Measurements from ENCODE around the gene GPATCH3.
"Not testable (repeated sequence)": the region's sequence is repeated elsewhere in the genome, so short reads cannot be mapped to it uniquely, and the experiment has no call there.

Gene GPATCH3

DNA sequence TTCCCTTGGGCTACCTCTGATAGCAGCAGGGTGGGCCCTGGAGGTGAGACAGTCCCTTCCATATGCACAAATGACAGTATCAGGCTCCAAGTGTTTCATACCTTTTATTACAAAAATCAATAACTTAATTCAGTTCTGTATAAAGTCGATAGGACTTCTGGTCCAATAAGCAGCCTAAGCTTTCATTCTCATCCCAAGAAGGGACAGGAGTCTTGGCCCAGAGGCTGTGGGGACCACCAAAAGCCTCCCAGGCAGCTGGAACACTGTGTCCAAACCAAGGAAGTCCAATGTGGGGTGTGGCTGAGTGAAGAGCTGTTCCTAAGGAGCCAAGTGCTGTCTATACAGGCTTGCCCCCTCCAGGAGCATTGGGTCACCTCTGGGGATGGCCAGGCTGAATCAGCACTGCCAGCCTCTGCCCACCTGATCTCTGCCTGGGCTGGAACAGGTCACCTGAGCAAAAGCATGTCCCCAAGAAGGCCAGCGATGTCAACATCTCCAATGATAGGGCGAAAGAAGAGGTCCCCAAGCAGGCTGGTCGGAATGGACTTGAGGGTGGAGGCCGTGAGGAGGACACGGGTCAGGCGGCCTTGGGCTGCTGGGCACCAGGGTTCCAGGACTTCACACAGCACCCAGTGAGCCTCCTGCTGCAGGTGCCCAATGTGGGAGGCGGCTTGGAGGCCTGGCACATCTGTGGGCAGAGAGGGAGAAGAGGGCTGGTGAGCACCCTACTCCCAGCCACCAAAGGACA is 11.3 kb upstream of the GPATCH3 start:
- no peak for DNase-seq

DNA sequence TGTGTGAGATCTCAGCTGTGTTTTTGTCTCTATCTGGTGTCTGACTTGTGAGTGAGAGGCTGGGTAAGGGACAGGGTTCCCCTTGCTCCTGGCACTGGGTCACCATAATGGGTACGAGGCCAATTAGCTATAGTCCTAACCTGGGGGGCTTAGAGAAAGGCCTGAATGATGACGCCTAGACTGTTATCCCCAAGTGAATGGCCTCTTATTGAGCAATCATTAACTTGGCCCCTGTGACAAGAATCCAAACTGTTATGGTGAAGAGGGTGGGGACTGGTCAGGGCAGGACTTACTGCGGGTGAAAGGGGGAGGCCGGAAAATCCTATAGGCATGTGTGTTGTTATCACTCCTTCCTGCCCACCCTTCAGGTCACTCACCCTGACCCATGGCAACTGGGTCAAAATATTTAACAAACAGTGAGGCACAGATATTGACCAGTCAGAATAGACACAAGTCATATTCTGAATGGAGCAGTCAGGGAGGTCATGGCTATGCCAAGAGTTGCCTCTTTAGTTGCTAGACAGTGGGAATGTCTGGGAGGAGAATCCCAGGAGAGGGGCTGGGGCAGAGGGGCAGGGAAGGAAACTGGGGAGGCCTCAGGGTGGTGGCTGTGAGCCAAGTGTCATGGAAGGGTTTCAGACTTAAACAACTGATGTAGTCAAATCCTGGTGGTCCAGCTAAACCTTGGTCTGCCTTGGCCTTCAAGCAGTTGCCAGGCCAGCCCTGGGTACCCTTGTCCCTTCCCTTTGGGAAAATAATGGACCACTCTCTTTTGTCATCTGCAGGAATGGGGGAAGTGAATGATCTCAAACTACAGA is 10.3 kb upstream of the GPATCH3 start:
- DNase-seq, result no peak

DNA sequence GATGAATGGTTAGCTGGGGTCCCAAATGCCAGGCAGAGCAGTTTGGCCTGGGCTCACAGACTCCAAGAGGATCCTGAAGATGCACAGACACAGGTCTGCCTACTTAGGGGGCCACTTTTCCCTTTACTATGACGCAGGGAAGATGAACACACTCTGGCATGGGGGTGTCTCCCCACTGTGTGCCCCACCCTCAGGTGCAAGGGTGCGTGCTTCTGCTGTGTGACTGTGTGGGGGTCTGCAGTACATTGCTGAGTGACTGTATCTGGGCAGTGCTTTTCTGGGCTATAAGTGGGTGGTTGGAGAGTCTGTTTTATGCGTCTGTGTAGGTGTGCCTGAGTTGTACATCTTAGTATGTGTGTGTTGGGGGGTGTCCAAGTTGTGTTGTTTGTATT is 9.7 kb upstream of the GPATCH3 start:
- DNase-seq, result no peak

DNA sequence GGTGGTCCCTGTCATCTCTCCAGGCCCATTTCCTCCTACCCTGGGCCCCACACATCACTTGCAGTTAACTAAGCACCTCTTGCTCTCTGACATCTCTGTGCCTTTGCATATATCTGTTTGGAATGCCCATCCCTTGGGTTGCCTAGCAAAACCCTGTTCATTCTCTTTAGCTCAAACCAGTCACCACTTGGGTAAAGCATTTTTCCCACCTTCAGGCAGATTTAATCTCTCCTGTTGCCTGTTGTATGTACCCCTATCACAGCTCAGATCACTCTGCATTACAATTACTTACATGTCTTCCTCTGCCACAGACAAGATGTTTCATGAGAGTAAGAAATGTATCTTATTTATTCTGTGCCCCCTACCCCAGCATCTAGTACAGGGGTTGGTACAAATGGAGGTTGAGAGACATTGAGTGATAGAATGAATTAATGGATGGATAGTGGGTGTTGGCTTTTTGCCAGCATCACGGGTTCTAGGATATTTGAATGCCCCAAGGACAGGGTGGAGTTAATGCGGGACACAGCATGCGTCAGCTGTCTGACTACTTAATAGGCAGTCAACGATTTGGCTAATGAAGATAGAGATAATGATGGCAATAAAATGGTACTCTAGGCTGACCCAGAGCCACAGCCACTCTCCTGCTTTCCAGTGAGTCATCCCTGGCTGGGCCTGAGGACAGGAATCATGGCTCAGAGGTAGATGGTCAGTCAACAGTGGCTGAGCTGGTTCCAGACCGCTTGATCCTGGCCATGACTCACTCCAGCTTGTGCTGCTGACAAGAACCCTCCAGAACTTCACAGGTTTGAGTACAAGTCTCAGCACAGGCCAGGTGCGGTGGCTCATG is 7.0 kb upstream of the GPATCH3 start:
- DNase-seq, result no peak

DNA sequence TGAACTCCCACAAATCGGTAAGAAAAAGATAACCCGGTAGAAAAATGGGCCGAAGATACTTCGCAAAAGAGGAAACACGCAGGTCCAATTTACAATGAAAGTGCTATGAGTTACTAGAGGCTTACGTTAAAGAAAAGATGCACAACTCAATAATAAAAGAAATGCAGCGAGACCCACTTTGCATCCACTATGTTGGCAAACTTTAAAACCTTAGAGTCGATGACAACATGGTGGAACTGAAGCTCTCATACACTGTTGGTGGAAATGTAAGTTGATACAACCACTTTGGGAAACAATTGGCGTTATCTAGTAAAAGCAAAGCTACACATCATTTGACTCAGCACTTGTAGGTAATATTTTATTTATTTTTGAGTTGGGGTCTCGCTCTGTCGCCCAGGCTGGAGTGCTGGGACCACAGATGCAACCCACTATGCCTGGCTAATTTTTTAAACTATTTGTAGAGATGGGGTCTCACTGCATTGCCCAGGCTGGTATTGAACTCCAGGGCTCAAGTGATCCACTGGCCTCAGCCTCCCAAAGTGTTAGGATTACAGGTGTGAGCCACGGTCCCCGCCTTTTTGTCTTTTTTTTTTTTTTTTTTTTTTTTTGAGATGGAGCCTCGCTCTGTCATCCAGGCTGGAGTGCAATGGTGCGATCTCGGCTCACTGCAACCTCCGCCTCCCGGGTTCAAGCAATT is 696 bp upstream of the GPATCH3 start:
- no peak for DNase-seq

DNA sequence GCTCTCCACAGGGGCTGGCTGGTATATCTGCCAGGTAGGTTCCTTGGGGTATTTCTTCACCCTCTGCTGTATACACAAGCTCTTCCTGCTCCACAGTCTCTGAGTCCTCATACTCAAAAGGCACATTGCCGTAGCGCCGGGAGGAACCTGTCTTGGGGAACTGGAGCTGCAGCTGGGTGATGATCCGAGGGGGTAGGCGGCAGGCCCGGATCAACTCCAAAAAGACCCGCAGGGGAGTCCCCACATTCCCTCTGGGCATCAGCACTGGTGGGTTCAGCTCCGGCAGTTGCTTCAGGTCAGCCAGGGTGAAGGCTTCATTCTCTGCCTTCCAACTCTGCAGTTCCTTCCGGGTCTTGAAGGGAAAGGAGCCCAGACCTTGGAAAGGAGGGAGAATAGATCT is 2.9 kb downstream of the GPATCH3 start:
- DNase-seq, result no peak

DNA sequence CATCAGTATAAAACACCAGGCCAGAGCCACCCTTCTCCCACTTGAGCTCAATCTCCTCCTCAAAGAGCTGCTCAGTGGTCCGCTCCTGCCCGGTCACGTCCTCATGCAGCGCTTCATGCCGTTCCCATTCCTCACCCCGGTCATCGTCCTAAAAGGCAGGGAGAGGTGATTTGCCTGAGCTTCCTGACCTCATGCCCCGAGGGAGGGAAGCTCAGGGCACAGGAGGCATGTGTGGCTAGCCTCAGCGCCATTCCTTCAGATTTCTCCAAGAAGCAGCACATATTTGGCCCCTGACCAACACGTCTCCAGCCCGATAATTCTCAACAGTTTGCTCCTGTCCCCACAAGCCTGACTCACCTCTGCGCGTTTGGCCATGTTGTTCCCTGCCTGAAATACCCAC is 6.0 kb downstream of the GPATCH3 start:
- DNase-seq, result no peak

DNA sequence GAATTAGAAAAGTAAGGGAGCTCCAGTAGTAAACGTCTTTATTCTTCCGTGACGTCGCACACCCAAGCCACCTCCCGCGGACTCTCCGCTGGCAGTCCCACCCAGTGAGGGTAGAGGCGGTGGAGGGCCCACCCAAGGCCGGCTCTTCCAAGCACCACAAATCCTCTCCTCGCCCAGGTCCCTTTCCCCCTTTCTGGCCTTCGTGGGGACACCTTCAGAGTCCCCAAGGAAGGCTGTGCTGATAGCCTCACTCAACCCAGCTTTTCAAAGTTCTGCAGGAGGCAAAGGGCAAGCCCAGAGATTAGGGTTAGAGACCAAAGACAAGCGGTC is 9.8 kb downstream of the GPATCH3 start:
- DNase-seq, result no peak

DNA sequence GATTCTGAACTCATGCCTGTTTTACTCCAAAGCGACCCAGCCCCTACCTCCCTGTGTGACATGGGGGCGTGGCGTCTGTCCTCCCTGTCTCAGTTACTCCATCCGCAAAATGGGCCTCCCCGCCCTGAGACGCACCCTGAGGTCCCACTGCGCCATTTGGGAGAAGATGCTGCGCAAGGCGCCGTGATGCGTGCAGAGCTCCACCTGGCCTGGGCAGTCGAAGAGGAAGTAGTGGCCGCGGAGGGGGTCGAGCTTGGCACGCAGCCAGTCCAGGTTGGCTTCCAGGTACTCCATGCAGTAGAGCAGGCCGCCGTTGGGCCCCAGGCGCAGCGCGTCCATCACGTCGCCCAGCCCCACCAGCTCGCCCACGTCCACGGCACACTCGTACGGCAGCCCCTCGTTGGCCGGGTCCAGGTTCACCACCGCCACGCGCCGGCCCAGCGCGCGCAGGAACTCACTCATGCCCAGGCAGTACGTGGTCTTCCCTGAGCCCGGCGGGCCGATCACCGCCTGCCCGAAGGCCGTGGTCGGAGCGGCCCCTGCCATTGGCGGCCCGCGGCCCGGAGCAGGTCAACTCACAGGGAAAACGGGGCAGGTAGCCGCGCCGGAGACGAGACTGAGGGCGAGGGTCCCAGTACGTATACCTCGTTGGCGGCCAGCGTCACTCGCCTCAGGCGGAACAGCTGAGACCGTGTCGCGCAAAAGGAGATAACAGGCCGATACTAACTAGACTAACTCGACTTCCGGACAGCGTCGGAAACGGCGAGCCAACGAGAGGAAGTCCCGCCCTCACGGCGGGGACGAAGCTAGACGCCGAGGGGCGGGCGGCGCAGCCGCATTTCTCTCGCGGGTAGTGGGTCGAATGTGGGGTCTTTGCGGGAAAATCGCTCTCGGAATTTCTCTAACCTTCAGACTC is 10.5 kb downstream of the GPATCH3 start, which contains the start of gene GPN2:
Gene GPN2, minus strand, starts transcription at position 733 of the 916 bp plus-strand sequence. Its CDS starts 187 bp downstream, at position 546.
- DNase-seq, result peak; percentile 28 to 72 (median 44)

DNA sequence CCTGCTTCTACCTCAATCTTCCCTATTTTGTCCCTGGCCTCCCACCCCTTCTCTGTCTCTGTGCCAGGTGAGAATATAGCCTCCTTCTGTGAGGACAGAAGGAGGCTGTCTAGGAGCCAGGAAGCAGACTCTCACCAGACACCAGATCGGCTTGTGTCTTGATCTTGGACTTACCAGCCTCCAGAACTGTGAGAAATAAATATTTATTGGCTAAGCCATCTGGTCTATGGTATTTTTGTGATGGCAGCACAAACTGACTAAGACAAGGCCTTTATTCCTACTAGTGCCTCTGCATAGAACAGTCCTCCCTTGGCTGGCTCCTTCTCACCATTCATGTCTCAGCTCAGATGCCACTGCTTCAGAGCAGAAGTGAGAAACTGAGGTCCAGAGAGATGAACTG is 12.0 kb downstream of the GPATCH3 start:
- no peak for DNase-seq

DNA sequence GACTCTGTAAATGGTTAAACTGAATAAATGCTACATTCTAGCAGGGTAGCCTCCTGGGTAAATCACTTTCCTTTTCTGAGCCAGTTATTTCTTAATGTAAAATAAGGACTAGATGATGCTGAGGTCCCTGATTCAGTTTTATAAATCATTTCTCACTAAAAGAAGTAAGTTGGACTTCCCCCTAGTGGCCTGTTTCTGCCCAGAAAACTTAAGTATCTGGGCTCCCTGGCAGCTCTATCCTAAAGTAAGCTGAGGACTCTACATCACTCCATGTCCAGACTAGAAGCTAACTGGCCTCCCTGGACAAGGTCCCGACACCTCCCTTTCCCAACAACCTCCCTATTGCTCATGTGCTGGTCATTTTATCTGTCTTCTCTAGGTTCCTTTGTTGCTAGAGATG is 13.1 kb downstream of the GPATCH3 start:
- no peak for DNase-seq

DNA sequence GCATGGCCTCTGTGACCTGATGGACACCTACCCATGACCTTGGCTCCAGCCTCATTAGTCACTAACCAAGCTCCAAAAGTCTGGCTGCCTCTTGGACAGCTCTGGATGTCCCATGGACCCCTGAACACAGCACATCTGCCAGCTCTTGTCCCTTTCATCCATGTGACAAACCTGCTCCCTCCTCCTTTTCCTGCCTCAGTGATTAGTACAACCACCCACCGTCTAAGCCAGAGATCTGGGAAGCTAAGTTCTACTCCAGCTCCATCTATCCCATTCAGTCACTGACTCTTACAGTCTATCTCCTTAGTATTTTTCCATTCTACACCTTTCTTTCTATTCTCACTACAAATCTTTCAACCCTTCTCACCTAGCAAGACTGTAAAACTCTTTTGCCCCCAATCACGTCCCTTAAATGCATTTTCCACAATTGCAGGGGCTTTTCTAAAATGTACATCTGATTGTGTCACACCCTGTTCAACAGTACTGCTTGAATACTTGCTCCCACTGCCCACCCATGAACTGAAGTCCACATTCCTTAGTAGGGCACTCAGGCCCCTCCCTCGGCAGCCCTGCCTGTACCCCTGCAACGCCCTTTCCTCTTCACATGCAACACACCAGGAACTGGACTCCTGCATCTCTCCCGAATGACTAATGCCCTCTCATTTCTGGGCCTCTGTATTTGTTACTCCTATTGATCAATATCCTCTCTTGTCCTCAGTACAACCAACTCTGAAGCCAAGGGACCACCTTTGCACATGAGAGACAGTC is 17.4 kb downstream of the GPATCH3 start:
- no peak for DNase-seq

DNA sequence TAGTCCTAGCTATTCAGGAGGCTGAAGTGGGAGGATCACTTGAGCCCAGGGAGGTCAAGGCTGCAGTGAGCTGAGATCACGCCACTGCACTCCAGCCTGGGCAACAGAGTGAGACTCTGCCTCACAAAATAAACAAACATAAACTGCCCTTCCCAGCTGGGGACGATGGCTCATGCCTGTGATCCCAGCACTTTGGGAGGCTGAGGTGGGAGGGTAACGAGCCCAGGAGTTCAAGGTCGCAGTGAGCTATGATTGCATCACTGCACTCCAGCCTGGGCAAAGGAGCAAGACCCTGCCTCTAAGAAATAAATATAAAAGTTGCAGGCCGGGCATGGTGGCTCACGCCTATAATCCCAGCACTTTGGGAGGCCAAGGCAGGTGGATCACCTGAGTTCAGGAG is 18.7 kb downstream of the GPATCH3 start:
- DNase-seq, result not testable (repeated sequence)

DNA sequence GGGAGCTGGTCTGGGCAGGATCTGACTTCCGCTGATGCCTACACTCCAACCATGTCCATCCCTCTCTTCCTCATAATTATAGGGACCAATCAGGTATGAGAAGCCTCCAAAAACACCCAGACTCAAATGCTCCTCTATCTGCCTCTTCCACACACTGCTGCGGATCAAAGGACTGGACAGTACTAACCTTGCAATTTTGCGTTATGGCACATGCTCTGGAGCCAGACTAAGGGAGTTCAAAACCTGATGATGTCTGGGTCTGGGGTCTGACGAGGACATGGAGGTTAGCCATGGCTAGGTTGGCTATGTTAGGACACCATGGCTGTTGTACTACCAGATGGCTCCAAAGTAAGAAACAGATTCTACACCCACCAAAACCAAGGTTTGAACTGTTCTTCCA is 20.5 kb downstream of the GPATCH3 start:
- no peak for DNase-seq

DNA sequence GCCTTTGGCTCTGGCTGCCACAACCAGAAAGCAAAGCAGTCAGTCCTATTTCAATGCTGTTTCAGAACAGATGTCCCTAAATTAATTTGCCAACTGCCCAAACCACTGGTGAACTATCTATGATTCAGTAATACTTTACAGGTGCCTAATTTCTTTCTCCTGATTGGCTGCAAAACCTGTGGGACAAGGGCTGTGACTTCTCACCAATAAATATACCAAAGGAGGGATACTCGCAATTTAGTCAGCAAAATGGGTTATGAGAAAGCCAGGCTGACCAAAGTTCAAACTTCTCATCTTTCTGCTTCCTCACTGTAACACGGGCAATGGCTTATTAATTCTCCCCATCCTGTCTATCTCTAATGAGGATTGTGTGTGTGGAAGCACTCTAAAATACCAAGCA is 22.9 kb downstream of the GPATCH3 start:
- DNase-seq, result no peak

DNA sequence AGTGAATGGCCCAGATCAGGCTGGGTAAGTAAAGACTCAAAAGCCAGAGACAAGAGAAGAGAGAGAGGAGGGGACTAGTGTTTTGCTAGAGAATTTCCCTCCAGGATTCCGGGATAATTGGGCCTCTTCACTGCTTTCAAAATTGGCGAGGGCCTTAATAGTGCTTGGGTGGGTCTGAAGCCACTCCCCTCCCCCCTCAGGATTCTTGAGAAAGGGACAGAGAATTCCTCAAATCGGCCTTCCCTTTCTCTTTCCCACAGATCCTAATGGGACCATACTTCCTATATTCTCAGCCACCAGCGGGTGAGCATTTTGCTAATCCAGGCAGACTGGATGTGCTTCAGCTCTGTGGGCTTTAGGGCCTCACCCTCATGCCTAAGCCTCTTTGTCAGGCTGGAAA is 25.4 kb downstream of the GPATCH3 start:
- DNase-seq, result no peak

DNA sequence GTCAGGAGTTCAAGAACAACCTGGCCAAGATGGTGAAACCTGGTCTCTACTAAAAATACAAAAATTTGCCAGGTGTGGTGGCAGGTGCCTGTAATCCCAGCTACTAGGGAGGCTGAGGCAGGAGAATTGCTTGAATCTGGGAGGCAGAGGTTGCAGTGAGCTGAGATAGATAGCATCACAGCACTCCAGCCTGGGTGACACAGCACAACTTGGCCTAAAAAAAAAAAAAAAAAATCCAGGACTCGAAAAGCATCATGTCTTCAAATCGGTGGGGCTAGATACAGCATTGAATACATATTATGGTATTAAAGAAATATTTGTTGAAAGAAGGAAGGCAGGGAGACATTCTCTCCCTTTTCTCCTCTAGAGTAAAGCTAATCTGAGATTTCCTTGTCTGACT is 27.2 kb downstream of the GPATCH3 start:
- not testable (repeated sequence) for DNase-seq

DNA sequence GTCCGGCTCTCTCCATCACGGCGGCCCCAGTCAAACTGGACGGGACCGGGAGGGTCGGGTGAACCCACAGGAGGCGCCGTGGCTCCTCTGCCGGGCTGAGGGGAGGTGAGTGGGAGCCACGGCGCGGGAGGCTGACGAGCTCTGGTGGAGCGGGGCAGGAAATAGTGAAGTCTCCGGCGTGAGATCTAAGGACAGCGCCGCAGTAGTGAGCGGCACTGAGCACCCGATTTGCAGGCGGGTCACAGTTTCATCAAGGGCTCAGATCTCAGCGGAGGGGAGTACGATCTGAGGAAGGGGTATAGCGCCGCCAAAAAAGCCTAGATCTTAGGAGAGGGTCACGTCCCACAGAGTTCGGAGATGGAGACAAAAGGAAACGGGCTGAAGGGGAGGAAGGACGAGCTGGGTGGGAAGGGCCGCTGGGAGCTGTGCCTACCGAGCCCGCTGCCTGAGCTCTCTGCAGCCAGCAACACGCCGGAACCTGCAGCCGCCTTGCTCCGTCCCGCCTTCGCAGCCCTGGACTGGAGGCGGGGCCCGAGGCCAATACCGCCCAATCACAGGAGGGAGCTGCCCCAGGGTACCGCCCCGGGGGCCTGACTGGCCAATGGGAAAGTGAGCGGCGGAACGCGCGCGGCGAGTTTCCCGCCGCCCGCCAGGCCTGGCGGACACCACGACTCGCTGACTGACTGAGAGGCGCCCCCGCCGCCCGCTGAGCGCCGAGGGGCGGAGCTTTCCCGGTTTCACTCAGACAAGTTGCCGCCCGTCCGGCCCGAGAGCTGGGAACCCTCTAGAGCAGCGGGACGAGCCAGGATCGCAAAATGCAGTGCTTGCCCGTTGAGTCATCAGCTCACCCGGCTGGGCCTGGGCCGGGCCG is 35.4 kb downstream of the GPATCH3 start:
- peak; percentile 73 to 91 (median 83) for DNase-seq

DNA sequence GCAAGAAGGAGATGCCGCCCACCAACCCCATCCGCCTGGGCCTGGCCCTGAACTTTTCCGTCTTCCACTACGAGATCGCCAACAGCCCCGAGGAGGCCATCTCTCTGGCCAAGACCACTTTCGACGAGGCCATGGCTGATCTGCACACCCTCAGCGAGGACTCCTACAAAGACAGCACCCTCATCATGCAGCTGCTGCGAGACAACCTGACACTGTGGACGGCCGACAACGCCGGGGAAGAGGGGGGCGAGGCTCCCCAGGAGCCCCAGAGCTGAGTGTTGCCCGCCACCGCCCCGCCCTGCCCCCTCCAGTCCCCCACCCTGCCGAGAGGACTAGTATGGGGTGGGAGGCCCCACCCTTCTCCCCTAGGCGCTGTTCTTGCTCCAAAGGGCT is 36.6 kb downstream of the GPATCH3 start:
- no peak for DNase-seq

Measured in activated naive CD4-positive, alpha-beta T cell (primary cell).